ENCODE data around the gene LMOD1.

- peak in 1 of 2 donors; percentile 31 for TF ChIP-seq POLR2A (IDR thresholded peaks at IDR 0.05)
- TF ChIP-seq CTCF (IDR thresholded peaks at IDR 0.05): no peak
These were observed 62.6 kb downstream of the LMOD1 start for GRCh38 chr1:201883786-201884185.

Data from heart left ventricle (tissue), 13 donors.